Cortex of kidney (tissue), 1 donor: ENCODE data around the gene BLOC1S3.

Source experiments
- DNase-seq: peaks from one replicate; lab custom pipeline; 2025; lab: John Stamatoyannopoulos, UW

Gene BLOC1S3

DNA sequence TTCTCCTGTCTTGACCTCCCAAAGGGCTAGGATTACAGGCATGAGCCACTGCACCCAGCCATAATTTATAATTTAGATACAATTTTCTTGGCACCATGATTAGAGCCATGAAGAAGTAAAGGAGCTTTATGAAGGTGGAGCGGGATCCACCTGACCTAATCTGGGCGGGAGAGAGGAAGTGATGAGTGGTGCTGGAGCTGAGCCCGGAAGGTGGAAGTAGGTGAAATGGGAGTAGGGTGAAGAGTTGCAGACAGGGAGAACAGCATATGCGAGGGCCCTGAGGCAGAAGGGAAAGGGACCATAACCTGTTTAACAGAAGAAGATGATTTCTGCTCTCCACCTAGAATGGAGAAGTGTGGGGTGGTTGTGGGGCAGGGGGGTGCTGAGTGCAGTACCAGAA lies 4.2 kb downstream of the BLOC1S3 start:
- no peak for DNase-seq

DNA sequence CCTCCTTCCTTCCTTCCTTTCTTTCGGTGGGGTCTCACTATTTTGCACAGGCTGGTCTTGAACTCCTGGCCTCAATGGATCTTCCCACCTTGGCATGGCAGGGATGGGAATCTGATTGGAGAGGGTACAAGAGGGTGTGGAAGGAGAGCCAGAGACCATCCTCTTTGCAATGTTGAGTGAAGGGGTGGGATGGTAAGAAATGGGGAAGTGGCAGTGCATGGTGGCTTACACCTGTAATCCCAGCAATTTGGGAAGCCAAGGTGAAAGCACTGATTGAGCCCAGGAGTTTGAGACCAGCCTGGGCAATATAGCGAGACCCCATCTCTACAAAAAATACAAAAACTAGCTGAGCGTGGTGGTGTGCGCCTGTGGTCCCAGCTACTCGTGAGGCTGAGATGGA lies 5.5 kb downstream of the BLOC1S3 start:
- DNase-seq: no peak

DNA sequence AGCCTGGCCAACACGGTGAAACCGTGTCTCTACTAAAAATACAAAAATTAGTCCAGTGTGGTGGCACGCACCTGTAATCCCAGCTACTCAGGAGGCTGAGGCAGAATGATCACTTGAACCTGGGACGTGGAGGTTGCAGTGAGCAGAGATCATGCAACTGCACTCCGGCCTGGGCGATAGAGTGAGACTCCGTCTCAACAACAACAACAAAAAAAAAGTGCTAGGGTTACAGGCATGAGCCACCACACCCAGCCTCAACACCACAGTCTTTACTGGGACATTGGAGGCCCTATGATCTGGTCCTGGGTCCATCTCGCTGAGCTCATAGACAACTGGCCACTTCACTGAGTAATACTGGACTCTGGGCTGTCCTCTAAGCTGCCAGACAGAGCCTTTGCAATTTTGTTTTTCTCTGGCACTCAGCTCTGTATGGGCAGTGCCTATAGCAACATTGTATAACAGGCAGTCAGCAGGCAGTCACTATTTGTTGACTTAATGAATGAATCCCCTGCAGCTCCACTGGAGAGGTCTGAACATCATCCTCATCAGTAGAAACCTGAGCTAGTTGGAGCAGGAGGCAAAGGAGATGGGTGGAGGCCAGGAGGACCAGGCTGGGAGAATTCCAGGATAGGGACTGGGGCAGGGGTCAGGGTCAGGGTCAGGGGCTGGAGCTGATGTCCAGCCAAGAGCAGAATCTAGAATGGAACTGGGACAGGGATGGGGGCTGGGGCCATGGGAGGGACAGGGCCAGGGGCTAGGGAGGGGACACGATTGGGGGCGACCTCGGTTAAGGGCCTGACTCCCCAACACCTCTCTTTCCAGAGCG lies 8.1 kb downstream of the BLOC1S3 start:
- no peak for DNase-seq

- DNase-seq: no peak
These were observed 9.0 kb downstream of the BLOC1S3 start for GRCh38 chr19:45187421-45188100.

DNA sequence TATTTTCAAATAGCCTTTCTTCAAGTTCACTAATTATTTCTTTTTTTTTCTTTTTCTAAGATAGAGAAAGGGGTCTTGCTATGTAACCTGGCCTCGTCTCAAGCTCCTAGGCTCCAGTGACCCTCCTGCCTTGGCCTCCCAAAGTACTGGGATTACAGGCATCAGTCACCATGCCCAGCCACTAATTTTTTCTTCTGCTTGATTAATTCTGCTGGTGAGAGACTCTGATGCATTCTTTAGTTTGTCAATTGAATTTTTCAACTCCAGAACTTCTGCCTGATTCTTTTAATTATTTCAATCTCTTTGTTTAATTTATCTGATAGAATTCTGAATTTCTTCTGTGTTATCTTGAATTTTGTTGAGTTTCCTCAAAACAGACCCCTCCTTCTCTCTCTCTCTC lies 11.4 kb downstream of the BLOC1S3 start:
- no peak for DNase-seq

GRCh38 chr19:45191375-45191774 lies 12.8 kb downstream of the BLOC1S3 start:
- DNase-seq: no peak

GRCh38 chr19:45195764-45196163 lies 17.2 kb downstream of the BLOC1S3 start:
- DNase-seq: no peak

DNA sequence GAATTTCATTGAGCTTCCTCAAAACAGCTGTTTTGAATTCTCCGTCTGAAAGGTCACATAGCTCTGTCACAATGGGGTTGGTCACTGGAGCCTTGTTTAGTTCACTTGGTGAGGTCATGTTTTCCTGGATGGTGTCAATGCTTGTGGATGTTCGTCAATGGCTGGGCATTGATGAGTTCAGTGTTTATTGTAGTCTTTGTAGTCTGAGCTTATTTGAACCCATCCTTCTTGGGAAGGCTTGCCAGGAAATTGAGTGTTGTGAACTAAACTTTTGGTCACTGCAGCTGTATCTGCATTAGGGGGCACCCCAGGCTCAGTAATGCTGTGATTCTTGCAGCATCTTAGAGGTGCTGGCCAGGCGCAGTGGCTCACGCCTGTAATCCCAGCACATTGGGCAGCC lies 22.0 kb downstream of the BLOC1S3 start:
- DNase-seq: no peak

DNA sequence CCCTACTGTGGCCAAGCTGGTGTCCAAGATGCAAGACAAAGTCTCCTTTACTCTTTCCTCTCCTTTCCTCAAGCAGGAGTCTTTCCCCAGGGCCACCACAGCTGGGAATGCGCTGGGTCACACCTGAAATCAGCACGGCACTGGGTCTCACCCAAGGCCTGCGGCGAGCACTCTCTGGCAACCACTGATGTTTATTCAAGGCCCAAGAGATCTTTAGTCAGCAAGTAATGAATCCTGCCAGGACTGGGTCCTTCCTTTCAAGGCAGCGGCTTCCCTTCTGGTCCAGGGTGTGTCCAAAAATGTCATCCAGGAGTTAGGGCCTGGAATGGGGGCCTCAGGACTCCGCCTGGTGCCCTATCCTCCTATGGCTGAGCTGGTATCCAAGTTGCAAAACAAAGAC lies 24.1 kb downstream of the BLOC1S3 start:
- DNase-seq: no peak

- no peak for DNase-seq
These were observed 27.2 kb downstream of the BLOC1S3 start for GRCh38 chr19:45205810-45206209.

GRCh38 chr19:45206328-45206727 lies 27.7 kb downstream of the BLOC1S3 start:
- DNase-seq: no peak

- DNase-seq: no peak
These were observed 33.3 kb downstream of the BLOC1S3 start for GRCh38 chr19:45211751-45212381.

- no peak for DNase-seq
These were observed 34.4 kb downstream of the BLOC1S3 start for GRCh38 chr19:45213031-45213430.

GRCh38 chr19:45215391-45216191 lies 37.0 kb downstream of the BLOC1S3 start:
- DNase-seq: no peak

DNA sequence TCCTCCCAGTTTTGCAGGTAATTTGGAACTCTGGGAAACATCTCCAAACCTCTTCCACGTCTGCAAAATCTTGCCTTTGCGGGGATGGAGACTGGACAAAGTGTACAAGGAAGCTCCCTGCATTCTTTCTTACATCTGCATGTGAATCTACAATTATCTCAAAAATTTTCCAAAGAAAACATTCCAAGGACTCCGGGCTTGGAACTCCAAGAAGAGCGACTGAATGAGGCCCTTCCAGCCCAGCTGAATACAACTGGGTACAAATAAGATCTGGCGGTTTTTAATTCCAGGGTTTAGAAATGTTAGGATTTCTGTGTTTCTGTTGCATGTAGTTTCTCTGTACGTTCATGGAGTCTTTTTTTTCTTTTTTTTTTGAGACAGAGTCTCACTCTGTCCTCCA lies 38.1 kb downstream of the BLOC1S3 start:
- DNase-seq: no peak

- no peak for DNase-seq
These were observed 38.8 kb downstream of the BLOC1S3 start for GRCh38 chr19:45217193-45217956.

GRCh38 chr19:45217957-45218334 lies 39.4 kb downstream of the BLOC1S3 start:
- DNase-seq: no peak

DNA sequence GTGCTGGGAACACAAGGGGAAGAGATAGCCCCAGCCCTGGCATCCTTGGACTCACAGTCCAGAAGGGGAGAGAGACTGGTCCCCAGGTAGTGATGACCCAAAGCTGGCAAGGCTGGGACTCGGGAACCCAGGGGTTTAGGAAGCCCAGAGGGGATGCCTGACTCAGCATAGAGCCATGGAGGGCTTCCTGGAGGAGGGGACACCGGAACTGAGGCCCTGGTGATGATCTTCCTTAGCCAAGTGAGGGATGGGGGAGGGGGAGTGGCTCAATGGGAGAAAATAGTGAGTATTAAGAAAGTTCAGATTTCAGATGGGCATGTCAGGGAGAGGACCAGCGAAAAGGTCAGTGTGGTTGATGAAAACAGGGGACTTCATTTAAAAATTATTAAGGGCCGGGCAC lies 39.8 kb downstream of the BLOC1S3 start:
- DNase-seq: no peak

GRCh38 chr19:45218911-45219743 lies 40.5 kb downstream of the BLOC1S3 start:
- no peak for DNase-seq

DNA sequence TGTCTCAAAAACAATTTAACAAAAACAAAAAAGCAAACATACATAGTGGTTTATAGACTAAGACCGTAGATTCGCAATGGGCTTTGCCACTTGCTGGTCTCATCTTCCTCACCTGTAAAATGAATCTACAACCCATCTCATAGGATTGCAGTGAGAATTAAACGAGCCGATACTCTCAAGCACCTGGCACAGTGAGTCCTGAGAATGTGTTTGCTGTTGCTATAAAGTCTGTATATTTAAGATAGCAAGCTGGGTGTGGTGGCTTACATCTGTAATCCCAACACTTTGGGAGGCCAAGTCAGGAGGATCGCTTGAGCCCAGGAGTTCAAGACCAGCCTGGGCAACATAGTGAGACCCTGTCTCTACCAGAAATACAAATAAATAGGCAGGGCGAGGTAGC lies 44.1 kb downstream of the BLOC1S3 start:
- no peak for DNase-seq

- no peak for DNase-seq
These were observed 45.3 kb downstream of the BLOC1S3 start for GRCh38 chr19:45223879-45224278.
